Transverse colon (tissue), 4 donors: ENCODE measurements around the gene SMKR1.

Experiments used
- POLR2A ChIP-seq: fragments of 450-650 bp; IDR thresholded peaks from one replicate; pipeline ENCODE4 v1.6.1; 2016; ENCODE audit warnings: antibody characterized with exemption, mild to moderate bottlenecking, moderate library complexity
- POLR2AphosphoS5 ChIP-seq, 3 donors: sonication (generic); formaldehyde crosslinking; IDR thresholded peaks; one replicate each; pipeline ENCODE4 v1.6.1; 2016; ENCODE audit warnings: antibody characterized with exemption in 3 of 3
- TF ChIP-seq, protein P1 (sequence below), 5 experiments: fragments of 200-600 bp in 3 of 5; fragments of 450-650 bp in 2 of 5; sonication (generic) in 3 of 5; IDR thresholded peaks; 1 replicate in 2 of 5; 2 replicates in 3 of 5; pipeline ENCODE4 v1.5.1; 2016 to 2017; ENCODE audit warnings: antibody characterized with exemption in 5 of 5, inconsistent platforms in 3 of 5, mild to moderate bottlenecking in 2 of 5, moderate library complexity in 1 of 5

DNA sequence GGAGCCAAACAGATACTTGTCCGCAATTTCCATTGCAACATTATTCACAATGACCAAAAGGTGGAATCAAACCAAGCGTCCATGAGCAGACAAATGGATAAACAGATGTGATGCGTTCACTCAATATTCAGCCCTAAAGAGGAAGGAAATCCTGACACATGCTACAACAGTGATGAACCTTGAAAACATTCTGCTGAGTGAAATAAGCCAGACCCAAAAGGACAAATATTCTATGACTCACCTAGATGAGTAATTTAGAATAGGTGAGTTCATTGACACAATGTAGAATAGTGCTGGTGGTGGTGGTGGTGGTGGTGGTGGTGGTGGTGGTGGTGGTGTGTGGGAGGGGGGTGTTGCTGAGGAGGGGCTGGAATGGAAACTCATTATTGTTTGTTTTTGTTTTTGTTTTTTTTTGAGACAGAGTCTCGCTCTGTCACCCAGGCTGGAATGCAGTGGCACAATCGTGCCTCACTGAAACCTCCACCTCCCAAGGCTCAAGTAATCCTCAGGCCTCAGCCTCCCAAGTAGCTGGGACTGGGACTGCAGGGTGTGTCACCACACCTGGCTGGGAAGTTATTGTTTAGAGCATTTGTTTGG, 28.6 kb downstream of the SMKR1 start:
- TF ChIP-seq, protein P1, sequence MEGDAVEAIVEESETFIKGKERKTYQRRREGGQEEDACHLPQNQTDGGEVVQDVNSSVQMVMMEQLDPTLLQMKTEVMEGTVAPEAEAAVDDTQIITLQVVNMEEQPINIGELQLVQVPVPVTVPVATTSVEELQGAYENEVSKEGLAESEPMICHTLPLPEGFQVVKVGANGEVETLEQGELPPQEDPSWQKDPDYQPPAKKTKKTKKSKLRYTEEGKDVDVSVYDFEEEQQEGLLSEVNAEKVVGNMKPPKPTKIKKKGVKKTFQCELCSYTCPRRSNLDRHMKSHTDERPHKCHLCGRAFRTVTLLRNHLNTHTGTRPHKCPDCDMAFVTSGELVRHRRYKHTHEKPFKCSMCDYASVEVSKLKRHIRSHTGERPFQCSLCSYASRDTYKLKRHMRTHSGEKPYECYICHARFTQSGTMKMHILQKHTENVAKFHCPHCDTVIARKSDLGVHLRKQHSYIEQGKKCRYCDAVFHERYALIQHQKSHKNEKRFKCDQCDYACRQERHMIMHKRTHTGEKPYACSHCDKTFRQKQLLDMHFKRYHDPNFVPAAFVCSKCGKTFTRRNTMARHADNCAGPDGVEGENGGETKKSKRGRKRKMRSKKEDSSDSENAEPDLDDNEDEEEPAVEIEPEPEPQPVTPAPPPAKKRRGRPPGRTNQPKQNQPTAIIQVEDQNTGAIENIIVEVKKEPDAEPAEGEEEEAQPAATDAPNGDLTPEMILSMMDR (IDR thresholded peaks at IDR 0.05): no peak
- TF ChIP-seq POLR2A (no peak), POLR2AphosphoS5 (IDR thresholded peaks at IDR 0.05) (no peak)
